Stomach (tissue), 4 donors: ENCODE results near the gene TBC1D16.

ENCODE experiments used
- CTCF ChIP-seq, 7 experiments: fragments of 450-650 bp in 4 of 7; fragments of 200-600 bp in 3 of 7; sonication (generic) in 3 of 7; IDR thresholded peaks; one replicate each; pipeline ENCODE4 v1.5.1; 2016 to 2019; ENCODE audit warnings: antibody characterized with exemption in 7 of 7, control low read depth in 2 of 7, mild to moderate bottlenecking in 1 of 7
- EP300 ChIP-seq: sonication (generic); formaldehyde crosslinking; IDR thresholded peaks from one replicate; pipeline ENCODE4 v1.6.1; 2017; ENCODE audit warnings: antibody characterized with exemption
- POLR2AphosphoS5 ChIP-seq, 3 donors: sonication (generic); formaldehyde crosslinking; IDR thresholded peaks; one replicate each; pipeline ENCODE4 v1.6.1; 2016; ENCODE audit warnings: antibody characterized with exemption in 3 of 3

GRCh38 chr17:79952265-79952877 lies 83.3 kb downstream of the TBC1D16 start:
- TF ChIP-seq CTCF (IDR thresholded peaks at IDR 0.05): no peak
- TF ChIP-seq POLR2AphosphoS5 (IDR thresholded peaks at IDR 0.05): no peak
- no peak for TF ChIP-seq EP300
